HPDE6-E6E7 (cell line): ENCODE results near the gene GCLC.

Experiments
- DNase-seq: peaks from one replicate; pipeline ENCODE4 v3.0.0; 2011; ENCODE audit warnings: missing footprints; ENCODE audit errors: extremely low spot score

The GCLC gene

GRCh38 chr6:53451165-53451564 lies 93.7 kb downstream of the GCLC start:
- DNase-seq: no peak

- no peak for DNase-seq
Measured at GRCh38 chr6:53447865-53448264, 97.0 kb downstream of the GCLC start.
